C4-2B (cell line): ENCODE results near the gene TLCD1.

Experiments used
- CTCF ChIP-seq: fragments of 450-650 bp; conservative IDR thresholded peaks from 2 replicates; pipeline ENCODE4 v1.5.1; 2017; ENCODE audit warnings: mild to moderate bottlenecking
- ZFX ChIP-seq: fragments of 450-650 bp; IDR thresholded peaks from 2 replicates; pipeline ENCODE4 v1.6.1; 2017

- no peak for TF ChIP-seq CTCF
- TF ChIP-seq ZFX, result no peak
Observed at GRCh38 chr17:28705728-28706334, 20.2 kb downstream of the TLCD1 start.
